HG03159 (cell line): ENCODE results near the gene ZDHHC5.
"Not testable (repeated sequence)": the region's sequence is repeated elsewhere in the genome, so short reads cannot be mapped to it uniquely, and the experiment has no call there.

ENCODE experiments used
- ATAC-seq: cut with Tn5 transposase; IDR thresholded peaks from one replicate; pipeline ENCODE4 v1.9.1; 2021; ENCODE audit warnings: mild to moderate bottlenecking, moderate library complexity; ENCODE audit not compliant: unreplicated experiment

The ZDHHC5 gene

GRCh38 chr11:57644748-57645688, 22.9 kb upstream of the ZDHHC5 start:
- ATAC-seq: peak; percentile 45

GRCh38 chr11:57645689-57646085, 22.2 kb upstream of the ZDHHC5 start:
- no peak for ATAC-seq

- no peak for ATAC-seq
These were observed 21.6 kb upstream of the ZDHHC5 start for GRCh38 chr11:57646194-57646798.

GRCh38 chr11:57646799-57647303, 21.1 kb upstream of the ZDHHC5 start:
- ATAC-seq: no peak

GRCh38 chr11:57647372-57647771, 20.5 kb upstream of the ZDHHC5 start:
- no peak for ATAC-seq

- no peak for ATAC-seq
These were observed 19.7 kb upstream of the ZDHHC5 start for GRCh38 chr11:57647960-57648800.

GRCh38 chr11:57648801-57649735, 18.8 kb upstream of the ZDHHC5 start:
- no peak for ATAC-seq

- ATAC-seq: no peak
These were observed 17.8 kb upstream of the ZDHHC5 start, which contains the start of gene YPEL4 for GRCh38 chr11:57649826-57650738. Gene YPEL4 (minus strand): TSS chr11:57649912. CDS start chr11:57647107, 2,805 bp downstream.

GRCh38 chr11:57650739-57651090, 17.2 kb upstream of the ZDHHC5 start:
- no peak for ATAC-seq

- no peak for ATAC-seq
These were observed 16.5 kb upstream of the ZDHHC5 start for GRCh38 chr11:57651408-57651807.

- not testable (repeated sequence) for ATAC-seq
These were observed 15.7 kb upstream of the ZDHHC5 start for GRCh38 chr11:57652230-57652629.

GRCh38 chr11:57652662-57653061, 15.3 kb upstream of the ZDHHC5 start:
- ATAC-seq: no peak

GRCh38 chr11:57653163-57653562, 14.8 kb upstream of the ZDHHC5 start:
- ATAC-seq: no peak

GRCh38 chr11:57656885-57657193, 11.1 kb upstream of the ZDHHC5 start:
- ATAC-seq: no peak

- peak; percentile 99 for ATAC-seq
These were observed 10.5 kb upstream of the ZDHHC5 start, which contains the start of gene CLP1 for GRCh38 chr11:57657194-57658022. Gene CLP1 (plus strand): TSS chr11:57657762. CDS start chr11:57659477, 1,715 bp downstream.

GRCh38 chr11:57658023-57658361, 9.9 kb upstream of the ZDHHC5 start:
- no peak for ATAC-seq

- no peak for ATAC-seq
These were observed 8.2 kb upstream of the ZDHHC5 start for GRCh38 chr11:57659669-57660068.

GRCh38 chr11:57662893-57663292, 5.0 kb upstream of the ZDHHC5 start:
- ATAC-seq: no peak
